PC-9 (cell line): ENCODE data around the gene UBXN6. TPM values are rescaled to one million over a fixed set of nuclear protein-coding genes. Genes with fewer than 3 reads are reported as not detected.

Experiments used
- BruUV-seq: library from RNA; stranded (reverse); fragments of 400-500 nt; replicated peaks from 2 replicates; lab custom pipeline; 2021; lab: Mats Ljungman, UMichigan
- CTCF ChIA-PET: fragments of 300-600 bp; sonication (Branson Sonifier 250); formaldehyde crosslinking; loops from one replicate; lab custom pipeline; 2022; ENCODE audit warnings: antibody characterized with exemption; lab: Charles Lee
- POLR2A ChIA-PET: fragments of 300-600 bp; sonication (Branson Sonifier 250); formaldehyde crosslinking; loops from one replicate; lab custom pipeline; 2022; ENCODE audit warnings: antibody characterized with exemption; ENCODE audit not compliant: unreplicated experiment; lab: Charles Lee
- DNase-seq, 2 experiments: peaks; one replicate each; pipeline versions ENCODE4 v3.0.0 to v3.0.0-alpha.2; 2015 to 2022; ENCODE audit warnings: mixed read lengths in 1 of 2
- H2AFZ ChIP-seq: fragments of 200-600 bp; sonication (generic); 2 replicates; pipeline ENCODE4 v1.8.1; 2017; ENCODE audit warnings: antibody characterized with exemption
- H3F3A ChIP-seq: fragments of 200-600 bp; sonication (generic); 2 replicates; pipeline ENCODE4 v1.8.1; 2017; ENCODE audit warnings: antibody characterized with exemption, mild to moderate bottlenecking, low read depth; ENCODE audit not compliant: insufficient read depth
- H3K27ac ChIP-seq: fragments of 200-600 bp; sonication (generic); 2 replicates; pipeline ENCODE4 v1.6.1; 2016; ENCODE audit warnings: mixed run types
- H3K27me3 ChIP-seq: fragments of 200-600 bp; sonication (generic); 2 replicates; pipeline ENCODE4 v1.6.1; 2016; ENCODE audit warnings: low read depth, mixed run types; ENCODE audit not compliant: insufficient read depth
- H3K36me3 ChIP-seq: fragments of 200-600 bp; sonication (generic); 2 replicates; pipeline ENCODE4 v1.6.1; 2016; ENCODE audit warnings: low read depth, mixed run types
- H3K4me1 ChIP-seq: fragments of 200-600 bp; sonication (generic); replicated peaks from 2 replicates; pipeline ENCODE4 v1.6.1; 2016; ENCODE audit warnings: mixed run types; ENCODE audit not compliant: insufficient read depth
- H3K4me2 ChIP-seq: fragments of 200-600 bp; sonication (generic); 2 replicates; pipeline ENCODE4 v1.6.1; 2017; ENCODE audit warnings: mixed run types
- H3K4me3 ChIP-seq: fragments of 200-600 bp; sonication (generic); 2 replicates; pipeline ENCODE4 v1.6.1; 2016; ENCODE audit warnings: mixed run types
- H3K79me2 ChIP-seq: fragments of 200-600 bp; sonication (generic); 2 replicates; pipeline ENCODE4 v1.6.1; 2017; ENCODE audit warnings: low read depth, mixed run types
- H3K9me2 ChIP-seq: fragments of 200-600 bp; sonication (generic); 2 replicates; pipeline ENCODE4 v1.8.1; 2017; ENCODE audit warnings: mild to moderate bottlenecking; ENCODE audit not compliant: insufficient read depth
- H3K9me3 ChIP-seq: fragments of 200-600 bp; sonication (generic); 2 replicates; pipeline ENCODE4 v1.8.1; 2016; ENCODE audit warnings: low read depth; ENCODE audit not compliant: insufficient read depth
- H4K20me1 ChIP-seq: fragments of 200-600 bp; sonication (generic); 2 replicates; pipeline ENCODE4 v1.8.1; 2017; ENCODE audit not compliant: insufficient read depth
- CTCF ChIP-seq: fragments of 200-600 bp; sonication (generic); conservative IDR thresholded peaks from 2 replicates; pipeline ENCODE4 v1.6.1; 2017; ENCODE audit warnings: mixed run types, antibody characterized with exemption, mild to moderate bottlenecking, moderate library complexity
- EZH2 ChIP-seq: fragments of 200-600 bp; sonication (generic); IDR thresholded peaks from 2 replicates; pipeline ENCODE4 v1.8.0; 2017; ENCODE audit warnings: antibody characterized with exemption, low read depth
- intact Hi-C: fragments of 100-400 bp; cut with micrococcal nuclease; formaldehyde crosslinking; loops from one replicate; pipeline ENCODE4 v1.10.0; 2022; ENCODE audit not compliant: unreplicated experiment
- total RNA-seq: library from RNA; stranded (reverse); gene quantifications from 2 replicates; pipeline ENCODE4 v1.2.3, GENCODE V29; 2021

UBXN6 gene
- total RNA-seq, 1 experiment from 2014 or later = 79.4 TPM

GRCh38 chr19:4499318-4499717 is 41.7 kb upstream of the UBXN6 start:
- H3F3A ChIP-seq = no peaks in the 10 kb centered on the region
- no peaks in the 10 kb centered on the region for H3K4me1 ChIP-seq
- no peaks in the 10 kb centered on the region for H3K9me3 ChIP-seq
- H3K27me3 ChIP-seq = no peaks in the 10 kb centered on the region
- no peak overlapping the region for H2AFZ ChIP-seq
- no peaks in the 10 kb centered on the region for H3K9me2 ChIP-seq
- H3K79me2 ChIP-seq = no peaks in the 10 kb centered on the region
- ChIA-PET POLR2A (interaction anchor here (0.7 kb wide), 1 partner anchor 98 kb away, joined by 5 read pairs; no protein-coding TSS in a partner anchor), CTCF (no interaction called here)
- DNase-seq = no peak
- H3K4me2 ChIP-seq = no peak overlapping the region
- H3K36me3 ChIP-seq = no peaks in the 10 kb centered on the region
- no peak overlapping the region for H3K27ac ChIP-seq
- no TSS peak for BruUV-seq
- no peak overlapping the region for H3K4me3 ChIP-seq
- no peaks in the 10 kb centered on the region for H4K20me1 ChIP-seq
- intact Hi-C loops = no loop called here
- TF ChIP-seq CTCF (no peak), EZH2 (no peak)

GRCh38 chr19:4498694-4499093 is 41.1 kb upstream of the UBXN6 start:
- Histone ChIP-seq H2AFZ (no peak overlapping the region), H3K27me3 (no peaks in the 10 kb centered on the region), H3K79me2 (no peaks in the 10 kb centered on the region), H3K4me1 (no peaks in the 10 kb centered on the region), H3K4me3 (no peak overlapping the region), H3K36me3 (no peaks in the 10 kb centered on the region), H3K27ac (no peak overlapping the region), H3K4me2 (no peak overlapping the region), H3K9me2 (no peaks in the 10 kb centered on the region), H4K20me1 (no peaks in the 10 kb centered on the region), H3K9me3 (no peaks in the 10 kb centered on the region), H3F3A (no peaks in the 10 kb centered on the region)
- TF ChIP-seq CTCF (no peak), EZH2 (no peak)
- no peak for DNase-seq
- POLR2A ChIA-PET = no interaction called here
- BruUV-seq = no TSS peak
- intact Hi-C loops = no loop called here
- CTCF ChIA-PET = no interaction called here

GRCh38 chr19:4497770-4498389 is 40.3 kb upstream of the UBXN6 start:
- ChIA-PET CTCF (no interaction called here), POLR2A (no interaction called here)
- Histone ChIP-seq H3F3A (no peaks in the 10 kb centered on the region), H3K27ac (no peak overlapping the region), H3K9me2 (no peaks in the 10 kb centered on the region), H3K27me3 (no peaks in the 10 kb centered on the region), H3K4me2 (no peak overlapping the region), H3K79me2 (no peaks in the 10 kb centered on the region), H3K4me1 (no peaks in the 10 kb centered on the region), H2AFZ (no peak overlapping the region), H3K4me3 (no peak overlapping the region), H3K9me3 (no peaks in the 10 kb centered on the region), H3K36me3 (no peaks in the 10 kb centered on the region), H4K20me1 (no peaks in the 10 kb centered on the region)
- DNase-seq = no peak
- TF ChIP-seq CTCF = no peak
- TF ChIP-seq EZH2 = no peak
- intact Hi-C loops = no loop called here
- no TSS peak for BruUV-seq
